Neural progenitor cell (in vitro differentiated cells): Measurements from ENCODE around the gene GABBR2.

Experiments used
- CTCF ChIP-seq: fragments of 200-600 bp; sonication (generic); IDR thresholded peaks from 2 replicates; pipeline ENCODE4 v1.5.1; 2017; ENCODE audit warnings: antibody characterized with exemption, mild to moderate bottlenecking
- EZH2 ChIP-seq: fragments of 200-600 bp; sonication (generic); IDR thresholded peaks from 2 replicates; pipeline ENCODE4 v1.6.1; 2017; ENCODE audit warnings: antibody characterized with exemption, mild to moderate bottlenecking, moderate library complexity

- TF ChIP-seq CTCF (no peak), EZH2 (no peak)
Measured at GRCh38 chr9:98738741-98739140, 30.0 kb upstream of the GABBR2 start.
